Measurements from ENCODE around the gene HEXB. TPM values are rescaled to one million over a fixed set of nuclear protein-coding genes. Genes with fewer than 3 reads are reported as not detected.

The HEXB gene
- total RNA-seq, 2 experiments from 2014 or later, result 68.5 to 70.6 TPM

Other genes with a start within 250 kb of the HEXB start
- gene ENC1, start 44.5 kb upstream of the HEXB start, total RNA-seq, result under 1 TPM; 0.78 to 0.96 TPM
- gene GFM2, start 81.9 kb downstream of the HEXB start, total RNA-seq, result 10 to 100 TPM; 24.0 to 26.2 TPM
- gene NSA2, start 82.0 kb downstream of the HEXB start, total RNA-seq, result 100 to 1,000 TPM; 124 to 126 TPM
- 10 to 100 TPM; 10.2 to 11.6 TPM for gene FAM169A, start 181.2 kb downstream of the HEXB start, total RNA-seq

Data from activated naive CD8-positive, alpha-beta T cell treated with anti-CD3 and anti-CD28 coated beads, Interleukin-2, amount 10 ng/mL, durations not matched to agents 7 days and 5 days (primary cell).